Heart right ventricle (tissue), 16 donors: Measurements from ENCODE around the gene SPESP1. TPM values are rescaled to one million over a fixed set of nuclear protein-coding genes. Genes with fewer than 3 reads are reported as not detected.

Experiments
- ATAC-seq, 8 donors: fragments of 200-7000 bp; cut with Tn5 transposase; one replicate each; pipeline ENCODE4 v1.9.1; 2020; ENCODE audit warnings: mild to moderate bottlenecking in 8 of 8, moderate library complexity in 8 of 8, moderate number of reproducible peaks in 1 of 8
- DNase-seq, 2 donors: peaks; one replicate each; pipeline ENCODE4 v3.0.0-alpha.2; 2020
- H3K27ac ChIP-seq, 10 donors: fragments of 200-600 bp; sonication (generic) in 2 of 10; one replicate each; pipeline versions ENCODE4 v1.5.0 to v1.8.0; 2020 to 2022; ENCODE audit warnings: mild to moderate bottlenecking in 3 of 10
- H3K27me3 ChIP-seq, 7 donors: fragments of 200-600 bp; one replicate each; pipeline ENCODE4 v1.8.0; 2021 to 2022; ENCODE audit warnings: mild to moderate bottlenecking in 2 of 7
- H3K36me3 ChIP-seq, 9 donors: fragments of 200-600 bp; sonication (generic) in 1 of 9; one replicate each; pipeline versions ENCODE4 v1.5.0 to v1.8.0; 2020 to 2022; ENCODE audit warnings: mild to moderate bottlenecking in 2 of 9
- H3K4me1 ChIP-seq, 9 donors: fragments of 200-600 bp; sonication (generic) in 1 of 9; one replicate each; pipeline versions ENCODE4 v1.5.0 to v1.8.0; 2020 to 2022; ENCODE audit warnings: mild to moderate bottlenecking in 4 of 9
- H3K4me3 ChIP-seq, 10 donors: fragments of 200-600 bp; sonication (generic) in 2 of 10; one replicate each; pipeline versions ENCODE4 v1.5.0 to v1.8.0; 2020 to 2022; ENCODE audit warnings: mild to moderate bottlenecking in 7 of 10, moderate library complexity in 2 of 10
- H3K9me3 ChIP-seq, 11 donors: fragments of 200-600 bp in 10 of 11; sonication (generic) in 2 of 11; one replicate each; pipeline versions ENCODE4 v1.5.0 to v1.8.0; 2013 to 2022; ENCODE audit warnings: mild to moderate bottlenecking in 2 of 11, control low read depth in 1 of 11, moderate library complexity in 1 of 11
- WGBS, 2 donors: extraction: QIAGEN DNeasy Blood & Tissue Kit; methylation state at CpG; one replicate each; pipeline ENCODE4 v1.1.7; 2013; ENCODE audit warnings: inconsistent platforms in 1 of 2; 5-methylcytosine and 5-hydroxymethylcytosine counted together
- intact Hi-C, 10 donors: fragments of 100-400 bp; cut with DNase I; formaldehyde crosslinking; loops; one replicate each; pipeline versions ENCODE4 v1.11.1 to v1.14.2; 2022
- polyA plus RNA-seq, 2 donors: library from polyadenylated mRNA; stranded (reverse); fragments of 200-250 nt; gene quantifications; one replicate each; pipeline ENCODE4 v1.2.3, GENCODE V29; 2013
- total RNA-seq, 10 donors: library from RNA; stranded (reverse); fragmentation: NEBNext Ultra II Directional in 3 of 10; extraction: Animal tissue kit (Norgen Biotek cat#: 25700) in 3 of 10; gene quantifications; one replicate each; pipeline versions ENCODE4 v1.2.1 to v1.2.4, GENCODE V29; 2021 to 2023
- TF ChIP-seq, protein P1 (sequence below), 9 donors: fragments of 200-600 bp; sonication (generic) in 2 of 9; IDR thresholded peaks; one replicate each; pipeline versions ENCODE4 v1.5.0 to v1.8.0; 2021 to 2022; ENCODE audit warnings: antibody characterized with exemption in 9 of 9, mild to moderate bottlenecking in 5 of 9, moderate library complexity in 1 of 9
- donor health status: Arrhythmogenic right ventricular cardiomyopathy.
- donor health status: ischemic (EF 13 %, LVEDD 7.1; RV severe dilation, severe dysfunction).
- donor health status: healthy with polysubstance abuse.
- donor health status: DM: no; HTN: yes; CAD: no.
- donor health status: DM: no; HTN: no; CAD: no.
- donor health status: ischemic (EF 25% LVEDD 6.9; RV normal size, moderate dysfunction).
- donor health status: ischemic (EF 25% LVEDD 5.7; RV mildly dilated, moderate dysfunction).
- donor health status: healthy.
- donor health status: DM: yes; HTN: yes; CAD: no.
- donor health status: Ischemic cardiomyopathy.
- donor health status: ischemic (EF 35%, LVEDD 5.7; RV mildly dilated, moderate dysfunction).
- donor health status: nonischemic (EF 11% LVEDD 7.7; RV severe dilation, severe dysfunction).
- donor health status: DM: yes; HTN: yes; CAD: no.
- donor health status: PGD.
- donor health status: ischemic (EF 29% LVEDD 5.4; RV normal size, mild dysfunction).
- donor health status: nonischemic (EF 23%, LVEDD 6.1; RV moderate dilation, normal function).

SPESP1 gene
- total and polyA plus RNA-seq, 12 donors = 1.0 to 10.5 (median 4.8) TPM

DNA sequence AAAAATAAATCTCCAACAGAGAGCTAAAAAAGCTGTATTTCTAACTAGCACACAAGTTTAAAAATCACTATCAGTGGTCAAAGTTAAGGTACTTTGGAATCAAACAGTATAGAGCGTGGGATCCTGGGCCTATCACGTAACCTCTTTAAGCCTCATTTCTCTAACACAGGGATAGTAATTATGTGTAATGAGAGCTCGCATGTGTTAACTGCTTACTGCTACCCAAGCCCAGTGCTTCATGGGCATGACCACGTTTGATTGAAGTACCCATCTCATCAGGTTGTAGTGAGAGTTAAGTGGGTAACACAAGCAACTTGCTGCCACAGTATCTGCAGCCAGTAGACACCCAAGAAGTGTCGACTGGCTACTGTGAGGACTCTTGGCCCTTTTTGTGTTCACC, 56.0 kb downstream of the SPESP1 start:
- intact Hi-C loops = no loop called here
- TF ChIP-seq, protein P1, sequence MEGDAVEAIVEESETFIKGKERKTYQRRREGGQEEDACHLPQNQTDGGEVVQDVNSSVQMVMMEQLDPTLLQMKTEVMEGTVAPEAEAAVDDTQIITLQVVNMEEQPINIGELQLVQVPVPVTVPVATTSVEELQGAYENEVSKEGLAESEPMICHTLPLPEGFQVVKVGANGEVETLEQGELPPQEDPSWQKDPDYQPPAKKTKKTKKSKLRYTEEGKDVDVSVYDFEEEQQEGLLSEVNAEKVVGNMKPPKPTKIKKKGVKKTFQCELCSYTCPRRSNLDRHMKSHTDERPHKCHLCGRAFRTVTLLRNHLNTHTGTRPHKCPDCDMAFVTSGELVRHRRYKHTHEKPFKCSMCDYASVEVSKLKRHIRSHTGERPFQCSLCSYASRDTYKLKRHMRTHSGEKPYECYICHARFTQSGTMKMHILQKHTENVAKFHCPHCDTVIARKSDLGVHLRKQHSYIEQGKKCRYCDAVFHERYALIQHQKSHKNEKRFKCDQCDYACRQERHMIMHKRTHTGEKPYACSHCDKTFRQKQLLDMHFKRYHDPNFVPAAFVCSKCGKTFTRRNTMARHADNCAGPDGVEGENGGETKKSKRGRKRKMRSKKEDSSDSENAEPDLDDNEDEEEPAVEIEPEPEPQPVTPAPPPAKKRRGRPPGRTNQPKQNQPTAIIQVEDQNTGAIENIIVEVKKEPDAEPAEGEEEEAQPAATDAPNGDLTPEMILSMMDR (IDR thresholded peaks at IDR 0.05) = no peak
- Histone ChIP-seq H3K36me3 (no peaks in the 10 kb centered on the region), H3K27me3 (peaks cover 0 to 2% (median 0%) of the 10 kb centered on the region in 7 donors), H3K9me3 (no peaks in the 10 kb centered on the region), H3K4me3 (no peak overlapping the region), H3K27ac (no peak overlapping the region), H3K4me1 (peaks cover 0 to 14% (median 3%) of the 10 kb centered on the region in 9 donors)
- 74 to 75% methylated on average over 5 of the region's 5 CpGs for WGBS, 2 donors
- ATAC-seq (no peak), DNase-seq (no peak)

DNA sequence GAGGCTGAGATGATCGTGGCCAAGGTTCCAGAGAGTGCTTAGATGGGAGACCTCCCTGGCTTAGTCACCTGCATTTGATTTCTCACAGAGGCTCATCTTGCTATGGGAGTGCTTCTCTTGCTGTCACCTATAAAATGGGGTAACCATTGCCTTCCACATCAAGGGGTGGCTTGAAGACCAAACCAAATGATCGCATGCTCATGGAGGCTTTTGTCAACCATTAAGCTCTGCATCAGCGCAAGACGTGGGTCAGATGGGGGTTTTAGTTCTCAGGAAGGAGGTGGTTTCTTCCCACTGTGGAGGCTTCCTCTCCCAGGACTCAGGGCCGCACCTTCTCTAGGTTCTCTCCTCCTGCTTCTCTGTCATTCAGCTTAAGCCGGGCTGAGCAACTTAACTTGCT, 56.8 kb downstream of the SPESP1 start:
- ATAC-seq (no peak), DNase-seq (no peak)
- intact Hi-C loops = no loop called here
- H3K27me3 ChIP-seq = no peaks in the 10 kb centered on the region
- H3K36me3 ChIP-seq = no peaks in the 10 kb centered on the region
- H3K4me3 ChIP-seq = no peak overlapping the region
- TF ChIP-seq, protein P1 (IDR thresholded peaks at IDR 0.05) = no peak
- 86 to 91% methylated on average over 6 of the region's 6 CpGs for WGBS, 2 donors
- no peaks in the 10 kb centered on the region for H3K9me3 ChIP-seq
- peaks cover 0 to 22% (median 10%) of the 10 kb centered on the region in 9 donors for H3K4me1 ChIP-seq
- no peak overlapping the region for H3K27ac ChIP-seq

DNA sequence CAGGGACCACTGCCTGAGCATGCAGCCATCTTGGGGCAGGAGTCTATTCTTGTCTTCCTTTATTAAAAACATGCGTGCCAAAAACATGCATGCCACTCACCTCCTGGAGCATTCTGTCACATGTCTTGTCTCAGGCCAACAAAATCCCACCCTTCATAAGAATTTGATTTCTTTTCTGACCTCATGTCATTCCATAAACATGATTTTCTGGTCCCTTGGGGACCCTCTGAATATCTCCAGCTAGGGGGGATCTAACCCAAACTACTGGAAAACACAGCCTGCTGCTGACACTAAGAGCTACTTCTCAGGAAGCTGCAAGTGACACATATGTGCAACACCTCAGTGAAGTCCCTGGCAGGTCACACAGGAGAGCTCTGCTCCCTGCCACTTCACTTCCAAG, 57.4 kb downstream of the SPESP1 start:
- 32 to 87% methylated on average over 1 of the region's 1 CpG for WGBS, 2 donors
- intact Hi-C loops = no loop called here

DNA sequence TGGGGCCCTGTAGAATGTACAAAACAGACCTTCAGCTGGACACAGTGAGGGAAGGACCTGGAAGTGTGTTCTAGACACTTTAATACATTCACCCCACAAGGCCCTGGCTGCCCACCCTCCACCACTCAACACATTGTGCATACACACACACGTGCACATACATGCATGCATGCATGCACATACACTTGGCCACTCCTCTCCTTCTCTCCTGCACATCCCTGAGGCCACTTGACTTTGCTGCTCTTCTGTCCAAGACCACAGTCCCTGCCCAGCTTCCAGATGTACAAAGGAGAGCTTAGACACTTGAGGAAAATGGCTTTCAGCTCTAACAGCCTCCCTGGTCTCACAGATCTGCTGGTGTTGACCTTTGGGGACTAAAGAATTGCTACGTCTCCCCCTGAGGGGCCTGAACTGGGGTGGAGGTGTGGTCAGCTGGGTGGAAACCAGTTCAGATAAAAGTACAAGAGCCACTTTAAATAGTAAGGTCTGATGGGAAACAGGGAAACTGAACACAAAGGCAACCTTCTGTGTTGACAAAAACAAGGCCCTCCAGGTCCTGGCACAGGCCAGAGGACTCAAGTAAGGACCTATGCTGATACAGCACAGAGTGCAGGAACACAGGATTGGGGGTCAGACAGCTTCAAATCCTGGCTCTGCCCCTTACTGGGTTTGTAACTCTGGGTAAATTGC, 59.4 kb downstream of the SPESP1 start:
- peak in 3 of 8 donors; percentile 31 to 39 (median 35) for ATAC-seq
- Histone ChIP-seq H3K27me3 (no peaks in the 10 kb centered on the region), H3K9me3 (no peaks in the 10 kb centered on the region), H3K4me3 (no peak overlapping the region), H3K36me3 (no peaks in the 10 kb centered on the region), H3K4me1 (peaks cover 0 to 22% (median 10%) of the 10 kb centered on the region in 9 donors), H3K27ac (no peak overlapping the region)
- 63 to 73% methylated on average over 2 of the region's 2 CpGs for WGBS, 2 donors
- no peak for DNase-seq
- intact Hi-C loops = no loop called here
- TF ChIP-seq, protein P1 (IDR thresholded peaks at IDR 0.05) = no peak

More for the DNA sequence above, 57.4 kb downstream of the SPESP1 start:
- Histone ChIP-seq H3K27ac (no peak overlapping the region), H3K9me3 (no peaks in the 10 kb centered on the region), H3K4me1 (peaks cover 0 to 22% (median 10%) of the 10 kb centered on the region in 9 donors), H3K4me3 (no peak overlapping the region), H3K36me3 (no peaks in the 10 kb centered on the region), H3K27me3 (no peaks in the 10 kb centered on the region)
- DNase-seq (no peak), ATAC-seq (no peak)
- TF ChIP-seq, protein P1 (IDR thresholded peaks at IDR 0.05) = no peak
